Mesothelial cell of epicardium (in vitro differentiated cells): ENCODE data around the gene EEF1AKMT3. TPM values are rescaled to one million over a fixed set of nuclear protein-coding genes. Genes with fewer than 3 reads are reported as not detected.

Experiments used
- DNase-seq, 2 experiments: peaks; one replicate each; pipeline ENCODE4 v3.0.0; 2021; ENCODE audit warnings: low spot score in 2 of 2; ENCODE audit not compliant: unreplicated experiment in 2 of 2
- H3K27ac Mint-ChIP-seq: 2 replicates; pipeline ENCODE4 v1.8.0; 2021; ENCODE audit warnings: mixed read lengths
- H3K27me3 Mint-ChIP-seq: 2 replicates; pipeline ENCODE4 v1.8.0; 2021; ENCODE audit warnings: low read depth, mixed read lengths
- H3K36me3 Mint-ChIP-seq: 2 replicates; pipeline ENCODE4 v1.8.0; 2021; ENCODE audit warnings: mixed read lengths
- H3K4me1 Mint-ChIP-seq: 2 replicates; pipeline ENCODE4 v1.8.0; 2021; ENCODE audit warnings: mixed read lengths
- H3K4me3 Mint-ChIP-seq: 2 replicates; pipeline ENCODE4 v1.8.0; 2021; ENCODE audit warnings: mild to moderate bottlenecking, moderate library complexity, mixed read lengths
- H3K9me3 Mint-ChIP-seq: 2 replicates; pipeline ENCODE4 v1.8.0; 2021; ENCODE audit warnings: mixed read lengths
- CTCF ChIP-seq: fragments of 200-600 bp; sonication (generic); IDR thresholded peaks from one replicate; pipeline ENCODE4 v1.5.0; 2021; ENCODE audit warnings: antibody characterized with exemption; ENCODE audit not compliant: unreplicated experiment
- total RNA-seq: library from RNA; stranded (reverse); gene quantifications from 3 replicates; pipeline ENCODE4 v1.2.1, GENCODE V29; 2021

The EEF1AKMT3 gene
- total RNA-seq, 1 donor from 2014 or later: 8.7 TPM

GRCh38 chr12:57775563-57776246 lies 3.3 kb downstream of the EEF1AKMT3 start:
- Mint-ChIP-seq H3K4me3 (no peak overlapping the region), H3K4me1 (peaks cover 17% of the 10 kb centered on the region), H3K36me3 (peaks cover 2% of the 10 kb centered on the region), H3K9me3 (no peaks in the 10 kb centered on the region), H3K27ac (no peak overlapping the region), H3K27me3 (no peaks in the 10 kb centered on the region)
- no peak for DNase-seq
- no peak for TF ChIP-seq CTCF

DNA sequence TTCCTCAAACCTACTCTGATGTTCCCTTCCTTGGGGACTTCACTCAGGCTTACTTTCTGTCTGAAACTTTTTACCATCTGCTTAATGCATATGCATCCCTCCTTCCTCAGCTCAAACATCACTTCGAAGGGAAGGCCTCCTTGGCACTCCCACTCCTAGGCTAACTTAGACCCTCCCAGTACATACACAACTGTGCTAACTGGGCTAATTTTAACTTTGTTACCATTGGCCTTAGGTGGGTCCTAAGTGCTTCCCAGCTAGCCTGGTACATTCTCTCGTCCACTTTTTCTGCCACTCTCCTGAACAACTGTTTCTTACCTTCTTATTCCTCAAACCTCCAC lies 3.8 kb downstream of the EEF1AKMT3 start:
- Mint-ChIP-seq H3K4me1 (peaks cover 15% of the 10 kb centered on the region), H3K36me3 (peaks cover 2% of the 10 kb centered on the region), H3K4me3 (no peak overlapping the region), H3K27ac (no peak overlapping the region), H3K27me3 (no peaks in the 10 kb centered on the region), H3K9me3 (no peaks in the 10 kb centered on the region)
- TF ChIP-seq CTCF: no peak
- DNase-seq: no peak

DNA sequence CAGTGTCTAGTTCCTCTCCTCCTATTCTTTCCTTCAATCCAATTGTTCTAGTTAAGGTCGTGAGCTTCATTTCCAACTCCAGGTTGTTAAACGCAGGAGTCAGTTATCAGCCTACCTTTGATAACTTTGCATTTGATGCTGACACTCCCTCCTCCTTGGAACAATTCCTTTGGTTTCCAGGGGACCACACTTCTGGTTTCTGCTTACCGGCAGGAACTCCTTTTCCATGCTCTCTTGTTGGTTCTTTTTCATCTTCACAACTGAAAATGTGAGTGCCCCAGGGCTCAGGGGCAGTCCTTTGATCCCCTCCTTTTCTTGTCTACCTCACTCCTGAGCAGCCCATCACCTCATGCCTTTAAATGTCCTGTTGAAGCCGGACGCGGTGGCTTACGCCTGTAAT lies 5.0 kb downstream of the EEF1AKMT3 start:
- Mint-ChIP-seq H3K27ac (no peak overlapping the region), H3K27me3 (no peaks in the 10 kb centered on the region), H3K9me3 (no peaks in the 10 kb centered on the region), H3K4me1 (peaks cover 9% of the 10 kb centered on the region), H3K4me3 (no peak overlapping the region), H3K36me3 (peaks cover 2% of the 10 kb centered on the region)
- no peak for DNase-seq
- TF ChIP-seq CTCF: no peak

DNA sequence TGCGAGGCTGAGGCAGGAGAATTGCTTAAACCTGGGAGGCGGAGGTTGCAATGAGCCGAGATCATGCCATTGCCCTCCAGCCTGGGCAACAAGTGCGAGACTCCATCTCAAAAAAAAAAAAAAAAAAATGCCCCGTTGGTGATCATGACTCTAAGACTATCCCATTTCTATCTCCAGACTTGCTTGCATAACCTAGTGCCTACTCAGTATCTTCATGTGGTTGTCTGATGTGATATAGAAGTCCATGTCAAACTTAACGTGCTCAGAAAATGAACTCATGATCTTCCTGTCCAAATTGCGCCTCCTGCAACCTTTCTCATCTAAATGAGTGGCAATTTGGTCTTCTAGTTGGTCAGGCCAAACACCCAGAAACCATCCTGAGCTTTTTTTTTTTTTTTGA lies 5.5 kb downstream of the EEF1AKMT3 start:
- no peak for DNase-seq
- H3K4me1 Mint-ChIP-seq: peaks cover 9% of the 10 kb centered on the region
- no peak overlapping the region for H3K4me3 Mint-ChIP-seq
- peaks cover 2% of the 10 kb centered on the region for H3K36me3 Mint-ChIP-seq
- no peaks in the 10 kb centered on the region for H3K27me3 Mint-ChIP-seq
- H3K9me3 Mint-ChIP-seq: no peaks in the 10 kb centered on the region
- H3K27ac Mint-ChIP-seq: no peak overlapping the region
- TF ChIP-seq CTCF: no peak

DNA sequence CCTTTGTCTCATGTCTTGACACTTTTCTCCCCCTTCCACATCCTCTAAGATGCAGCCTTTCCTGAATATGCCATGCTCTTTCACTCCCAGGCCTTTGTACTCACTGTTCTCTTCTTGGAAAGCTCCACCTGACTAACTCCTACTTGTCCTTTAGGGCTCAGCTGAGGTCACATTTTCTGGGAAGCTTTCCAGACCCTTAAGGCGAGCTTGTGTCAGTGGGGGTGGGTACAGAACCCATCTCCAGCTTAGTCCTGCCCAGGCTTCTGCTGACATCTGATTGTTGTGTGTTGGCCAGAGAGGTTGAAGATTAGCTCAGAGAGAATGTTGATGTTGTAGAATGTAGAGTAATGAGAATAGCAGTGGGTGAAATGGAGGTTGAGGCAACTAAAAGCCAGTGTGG lies 7.3 kb downstream of the EEF1AKMT3 start:
- DNase-seq: no peak
- H3K27ac Mint-ChIP-seq: no peak overlapping the region
- TF ChIP-seq CTCF: no peak
- H3K4me3 Mint-ChIP-seq: no peak overlapping the region
- no peaks in the 10 kb centered on the region for H3K9me3 Mint-ChIP-seq
- peaks cover 5% of the 10 kb centered on the region for H3K36me3 Mint-ChIP-seq
- peaks cover 11% of the 10 kb centered on the region for H3K4me1 Mint-ChIP-seq
- H3K27me3 Mint-ChIP-seq: no peaks in the 10 kb centered on the region
